ENCODE results near the gene RCCD1.

DNA sequence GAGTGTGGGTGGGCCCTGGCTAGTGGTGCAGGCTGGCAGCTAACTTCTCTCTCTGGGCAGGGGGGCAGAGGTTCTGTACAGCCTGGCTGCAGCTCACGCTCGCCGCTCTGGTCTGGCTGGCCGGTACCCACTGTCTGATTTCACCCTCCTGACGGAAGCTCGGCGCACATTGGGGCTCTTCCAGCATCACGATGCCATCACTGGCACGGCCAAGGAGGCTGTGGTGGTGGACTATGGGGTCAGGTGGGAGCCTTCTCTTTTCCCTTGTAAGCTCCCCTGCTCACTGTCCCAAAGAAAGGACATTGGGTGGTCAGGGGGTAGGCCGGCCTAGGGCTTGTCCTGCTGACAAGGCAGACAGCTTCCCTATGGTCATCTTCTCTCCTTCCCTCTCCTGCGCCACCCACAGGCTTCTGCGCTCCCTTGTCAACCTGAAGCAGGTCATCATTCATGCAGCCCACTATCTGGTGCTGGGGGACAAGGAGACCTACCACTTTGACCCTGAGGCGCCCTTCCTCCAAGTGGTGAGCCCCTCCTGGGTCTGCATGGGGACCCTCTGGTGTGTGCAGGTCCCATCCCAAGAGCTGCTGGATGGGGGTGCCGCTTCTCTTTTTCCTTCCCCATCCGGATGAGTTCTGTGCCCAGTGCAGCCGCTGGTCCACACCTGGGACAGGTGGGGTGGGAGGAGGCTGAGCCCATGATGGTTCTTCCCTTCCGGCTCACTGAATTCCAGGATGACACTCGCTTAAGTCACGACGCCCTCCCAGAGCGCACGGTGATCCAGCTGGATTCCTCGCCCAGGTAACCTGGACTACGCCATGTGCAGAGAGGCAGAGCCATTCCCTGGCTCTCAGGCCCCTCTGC, 44.0 kb upstream of the RCCD1 start:
- TF ChIP-seq EZH2 (IDR thresholded peaks at IDR 0.05; ENCODE audit: insufficient read depth, poor library complexity, severe bottlenecking) (no peak), EZH2phosphoT487 (IDR thresholded peaks at IDR 0.05; ENCODE audit: insufficient read depth, low read depth) (no peak)
